Bone marrow (tissue), 2 donors: ENCODE measurements around the gene IL17RC.
"Not testable (repeated sequence)": the region's sequence is repeated elsewhere in the genome, so short reads cannot be mapped to it uniquely, and the experiment has no call there.

ENCODE experiments used
- DNase-seq, 2 donors: peaks; one replicate each; lab custom pipeline; 2025; lab: John Stamatoyannopoulos, UW

Gene IL17RC

DNA sequence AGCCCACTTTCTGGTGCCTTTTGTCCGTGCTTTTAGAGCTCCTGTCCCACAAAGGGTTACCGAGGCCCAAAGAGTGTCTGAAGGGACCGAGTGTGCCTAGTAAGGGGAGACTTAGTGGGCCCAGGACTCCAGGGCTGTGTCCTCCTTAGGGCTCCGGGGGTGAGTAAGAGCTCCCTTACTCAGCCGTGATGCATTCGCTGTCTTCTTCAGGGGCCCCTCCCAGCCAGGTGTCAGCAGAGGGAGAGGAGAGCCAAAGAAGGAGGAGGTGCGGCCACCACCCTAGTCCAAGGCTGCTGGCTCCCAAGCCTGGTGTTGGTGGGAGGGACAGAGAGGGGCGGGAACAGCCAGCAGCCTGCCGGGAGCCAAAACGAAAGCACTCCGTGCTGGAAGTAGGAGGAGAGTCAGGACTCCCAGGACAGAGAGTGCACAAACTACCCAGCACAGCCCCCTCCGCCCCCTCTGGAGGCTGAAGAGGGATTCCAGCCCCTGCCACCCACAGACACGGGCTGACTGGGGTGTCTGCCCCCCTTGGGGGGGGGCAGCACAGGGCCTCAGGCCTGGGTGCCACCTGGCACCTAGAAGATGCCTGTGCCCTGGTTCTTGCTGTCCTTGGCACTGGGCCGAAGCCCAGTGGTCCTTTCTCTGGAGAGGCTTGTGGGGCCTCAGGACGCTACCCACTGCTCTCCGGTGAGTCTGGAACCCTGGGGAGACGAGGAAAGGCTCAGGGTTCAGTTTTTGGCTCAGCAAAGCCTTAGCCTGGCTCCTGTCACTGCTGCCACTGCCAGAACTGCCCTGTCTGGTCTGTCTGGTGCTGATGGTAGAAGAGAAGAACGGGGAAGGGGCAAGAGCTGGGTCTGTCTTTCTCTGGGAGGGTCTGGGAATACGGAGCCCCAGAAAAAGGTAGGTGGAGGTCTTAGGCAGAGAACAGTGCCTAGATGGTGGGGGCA lies at the start of gene IL17RC:
TSS of gene IL17RC (plus strand) at position 365 of the 947 bp plus-strand sequence. CDS start at position 583, 218 bp downstream.
- peak; percentile 27 to 53 for DNase-seq

DNA sequence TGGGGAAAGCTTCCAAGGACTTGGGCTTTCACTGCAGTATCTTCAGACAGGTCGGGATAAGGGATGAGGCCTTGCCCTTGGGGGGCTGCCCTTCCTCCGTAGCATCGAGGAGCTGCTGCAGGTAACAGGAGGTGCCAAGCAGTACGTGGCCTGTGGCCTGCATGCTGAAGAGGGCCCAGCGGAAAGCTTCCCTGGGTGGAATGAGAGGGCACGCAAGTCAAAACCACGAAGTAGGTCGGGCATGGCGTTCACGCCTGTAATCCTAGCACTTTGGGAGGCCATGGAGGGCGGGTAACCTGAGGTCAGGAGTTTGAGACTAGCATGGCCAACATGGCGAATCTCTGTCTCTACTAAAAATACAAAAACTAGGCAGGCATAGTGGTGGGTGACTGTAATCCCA lies 49.8 kb upstream of the IL17RC start:
- no peak for DNase-seq

GRCh38 chr3:9869955-9870354 lies 46.9 kb upstream of the IL17RC start:
- no peak for DNase-seq

- DNase-seq = no peak
These were observed 45.9 kb upstream of the IL17RC start for GRCh38 chr3:9870978-9871377.

GRCh38 chr3:9872067-9872466 lies 44.8 kb upstream of the IL17RC start:
- not testable (repeated sequence) for DNase-seq

DNA sequence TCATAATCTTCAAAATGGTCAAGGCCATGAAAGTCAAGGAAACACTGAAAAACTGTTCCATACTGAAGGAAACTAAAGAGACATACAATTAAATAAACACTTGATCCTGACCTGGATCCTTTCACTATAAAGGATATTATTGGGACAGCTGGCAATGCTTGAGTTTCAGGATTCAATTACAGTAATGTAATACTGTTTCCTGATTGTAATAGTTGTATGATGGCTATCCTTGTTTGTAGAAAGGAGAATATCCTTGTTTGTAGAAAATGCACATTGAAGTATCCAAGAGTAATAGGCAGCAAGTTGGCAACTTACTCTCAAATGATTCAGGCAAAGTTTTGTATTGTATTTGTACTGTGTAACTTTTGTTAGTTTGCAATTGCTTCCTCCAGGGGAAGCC lies 41.5 kb upstream of the IL17RC start:
- no peak for DNase-seq

- DNase-seq = not testable (repeated sequence)
These were observed 40.6 kb upstream of the IL17RC start for GRCh38 chr3:9876255-9876654.

DNA sequence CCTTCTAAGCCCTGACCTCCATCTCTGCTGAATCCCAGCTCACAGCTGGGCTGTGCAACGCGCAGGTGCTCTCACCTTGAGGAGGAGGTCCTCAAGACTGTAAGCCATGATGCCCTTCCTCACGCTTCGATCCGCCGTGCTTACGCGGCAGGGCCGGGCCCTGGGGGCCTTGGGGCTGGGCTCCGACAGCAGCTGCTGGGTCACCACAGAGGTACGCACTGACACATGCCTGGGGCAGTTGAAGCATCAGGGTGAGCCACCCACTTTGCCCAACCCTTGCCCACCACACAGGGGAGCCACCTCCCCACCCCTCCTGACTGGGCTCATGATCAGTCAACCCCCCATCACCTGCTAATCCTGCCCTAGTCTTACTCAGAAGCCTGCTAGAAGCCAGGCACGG lies 39.9 kb upstream of the IL17RC start:
- DNase-seq = no peak

DNA sequence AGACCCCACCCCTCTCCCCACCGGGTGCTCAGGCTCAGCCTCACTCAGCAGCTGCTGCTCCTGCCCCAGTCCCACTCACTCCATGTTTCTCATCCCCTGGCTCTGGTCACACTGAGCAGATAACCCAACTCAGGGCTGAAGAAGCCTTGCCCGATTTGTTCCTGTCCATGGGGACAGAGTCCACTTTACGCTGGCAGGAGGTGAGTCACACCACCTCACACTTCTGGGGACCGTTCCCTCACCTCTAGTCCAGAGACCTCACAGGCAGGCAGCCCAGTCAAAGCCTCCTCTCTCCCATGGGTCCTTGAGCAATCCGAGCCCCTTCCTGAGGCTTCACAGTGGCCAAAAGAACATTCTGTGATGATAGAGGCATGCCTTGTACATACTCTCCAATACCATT lies 38.2 kb upstream of the IL17RC start:
- no peak for DNase-seq

GRCh38 chr3:9879830-9880549 lies 36.9 kb upstream of the IL17RC start, which contains the start of gene CIDEC:
Gene CIDEC (minus strand): TSS chr3:9880253. CDS start chr3:9878486, 1,767 bp downstream.
- no peak for DNase-seq

- no peak for DNase-seq
These were observed 35.5 kb upstream of the IL17RC start for GRCh38 chr3:9881441-9881840.

DNA sequence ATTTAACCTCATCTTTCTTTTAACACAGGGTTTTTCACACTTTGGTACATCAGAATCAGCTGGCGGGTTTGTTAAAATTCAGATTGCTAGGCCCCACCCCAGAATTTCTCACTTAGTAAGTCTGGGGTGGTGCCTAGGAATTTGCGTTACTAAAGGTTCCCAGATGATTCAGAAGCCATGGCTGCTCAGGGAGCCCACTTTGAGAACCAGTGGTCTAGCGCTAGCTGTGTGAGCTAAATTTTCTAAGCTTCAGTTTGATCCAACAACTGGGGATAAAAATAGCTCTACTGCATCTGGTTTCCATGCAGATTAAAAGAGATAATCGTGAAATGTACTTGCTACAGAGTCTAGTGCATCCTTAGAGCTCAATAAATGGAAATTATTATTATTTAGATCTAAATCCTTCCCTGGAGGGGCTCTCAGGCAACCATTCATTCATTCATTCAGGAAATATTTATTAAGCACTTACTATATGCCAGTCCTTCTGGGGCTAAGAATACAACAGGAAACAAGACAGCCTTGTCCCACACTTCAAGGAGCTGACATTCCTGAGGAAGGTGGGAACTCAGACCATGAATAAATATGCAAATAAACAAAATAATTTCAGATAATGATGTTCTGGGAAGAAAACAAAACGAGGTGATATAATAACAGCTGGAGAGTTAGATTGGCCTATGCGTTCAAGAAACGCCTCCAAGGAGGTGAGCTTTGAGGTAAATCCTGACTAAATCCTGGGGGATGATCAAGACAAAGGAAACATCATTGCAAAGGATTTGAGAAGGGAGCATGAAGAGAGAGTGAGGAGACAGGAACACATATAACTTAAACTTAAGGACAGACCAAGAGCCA lies 33.0 kb upstream of the IL17RC start:
- DNase-seq = no peak

DNA sequence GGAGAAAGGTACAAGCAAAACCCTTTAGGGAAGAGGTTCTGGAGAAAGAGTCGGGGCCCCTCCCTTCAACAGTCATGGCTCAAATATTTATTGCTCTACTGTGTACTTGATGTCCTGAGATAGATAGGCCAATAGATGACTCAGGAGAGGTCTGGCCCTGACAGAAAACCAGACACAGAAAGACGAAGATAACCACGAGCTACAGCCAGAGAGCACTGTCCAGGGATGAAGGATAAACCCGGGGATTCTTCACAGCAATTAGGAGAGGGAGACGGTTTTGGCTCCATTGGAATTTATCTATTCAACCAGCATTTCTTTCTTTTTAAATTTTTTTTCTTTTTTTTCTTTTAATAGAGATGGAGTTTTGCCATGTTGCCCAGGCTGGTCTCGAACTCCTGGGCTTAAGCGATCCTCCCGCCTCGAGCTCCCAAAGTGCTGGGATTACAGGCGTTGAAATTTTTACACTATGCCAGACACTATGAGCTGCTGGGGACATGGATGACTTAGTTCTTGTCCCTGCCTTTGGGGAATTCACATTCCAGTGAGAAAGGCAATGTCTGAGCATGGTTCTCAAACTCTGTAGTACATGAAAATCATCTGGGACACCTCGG lies 32.2 kb upstream of the IL17RC start:
- DNase-seq = no peak

DNA sequence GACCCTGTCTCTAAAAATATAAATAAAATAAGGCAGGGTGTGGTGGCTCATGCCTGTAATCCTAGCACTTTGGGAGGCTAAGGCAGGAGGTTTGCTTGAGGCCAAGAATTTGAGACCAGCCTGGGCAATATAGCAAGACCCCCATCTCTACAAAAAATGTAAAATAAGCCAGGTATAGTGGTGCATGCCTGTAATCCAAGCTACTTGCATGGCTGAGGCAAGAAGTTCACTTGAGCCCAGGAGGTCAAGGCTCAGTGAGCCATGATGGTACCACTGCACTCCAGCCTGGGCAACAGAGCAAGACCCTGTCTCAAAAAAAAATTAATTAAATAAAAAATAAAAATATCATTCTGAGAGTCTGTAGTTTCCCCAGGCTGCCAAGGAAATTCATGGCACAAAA lies 30.6 kb upstream of the IL17RC start:
- DNase-seq = no peak

DNA sequence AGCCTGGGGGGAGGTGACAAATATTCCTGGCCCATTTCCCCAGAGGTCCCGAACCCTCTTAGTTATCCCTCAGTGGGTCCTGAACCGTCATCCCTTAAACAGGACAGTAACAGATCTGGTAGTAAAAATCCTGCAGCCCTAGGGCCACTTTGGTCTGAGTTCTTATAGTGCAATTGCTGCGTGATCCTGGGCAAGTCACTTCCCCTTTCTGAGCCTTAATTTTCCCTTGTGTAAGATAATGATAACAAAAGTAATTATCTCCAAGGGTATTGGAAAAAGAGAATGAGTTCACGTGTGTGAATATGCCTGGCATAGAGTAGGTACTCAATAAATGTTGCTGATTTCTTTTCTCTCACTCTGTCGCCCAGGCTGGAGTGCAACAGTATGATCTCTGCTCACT lies 29.4 kb upstream of the IL17RC start:
- DNase-seq = no peak

DNA sequence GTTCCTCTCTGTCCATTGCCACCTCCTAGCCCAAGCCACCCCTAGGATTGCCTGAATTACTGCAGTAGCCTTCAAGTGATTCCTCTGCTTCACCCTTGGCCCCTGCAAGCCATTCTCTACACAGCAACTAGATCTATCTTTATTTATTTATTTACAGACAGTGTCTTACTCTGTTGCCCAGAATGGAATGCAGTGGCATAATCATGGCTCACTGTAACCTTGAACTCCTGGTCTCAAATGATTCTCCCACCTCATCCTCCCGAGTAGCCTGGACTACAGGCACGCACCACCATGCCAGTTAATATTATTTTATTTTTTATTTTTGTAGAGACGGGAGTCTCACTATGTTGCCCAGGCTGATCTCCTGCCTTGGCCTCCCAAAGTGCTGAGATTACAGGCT lies 28.4 kb upstream of the IL17RC start:
- DNase-seq = no peak

DNA sequence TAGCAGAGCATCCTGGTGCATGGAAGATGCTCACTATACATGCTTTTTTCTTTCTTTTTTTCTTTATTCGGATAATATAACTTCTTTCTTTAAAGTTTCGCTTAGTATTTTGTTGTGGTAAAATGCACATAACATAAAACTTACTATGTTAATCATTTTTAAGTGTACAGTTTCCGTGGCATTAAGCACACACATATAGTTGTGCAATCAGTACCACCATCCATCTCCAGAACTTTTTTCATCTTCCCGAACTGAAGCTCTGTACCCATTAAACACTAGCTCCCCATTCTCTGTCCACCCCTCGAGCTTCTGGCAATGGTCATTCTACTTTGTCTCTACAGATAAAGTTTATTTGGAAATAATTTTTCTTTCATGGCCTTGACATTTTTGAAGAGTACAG lies 27.5 kb upstream of the IL17RC start:
- no peak for DNase-seq

DNA sequence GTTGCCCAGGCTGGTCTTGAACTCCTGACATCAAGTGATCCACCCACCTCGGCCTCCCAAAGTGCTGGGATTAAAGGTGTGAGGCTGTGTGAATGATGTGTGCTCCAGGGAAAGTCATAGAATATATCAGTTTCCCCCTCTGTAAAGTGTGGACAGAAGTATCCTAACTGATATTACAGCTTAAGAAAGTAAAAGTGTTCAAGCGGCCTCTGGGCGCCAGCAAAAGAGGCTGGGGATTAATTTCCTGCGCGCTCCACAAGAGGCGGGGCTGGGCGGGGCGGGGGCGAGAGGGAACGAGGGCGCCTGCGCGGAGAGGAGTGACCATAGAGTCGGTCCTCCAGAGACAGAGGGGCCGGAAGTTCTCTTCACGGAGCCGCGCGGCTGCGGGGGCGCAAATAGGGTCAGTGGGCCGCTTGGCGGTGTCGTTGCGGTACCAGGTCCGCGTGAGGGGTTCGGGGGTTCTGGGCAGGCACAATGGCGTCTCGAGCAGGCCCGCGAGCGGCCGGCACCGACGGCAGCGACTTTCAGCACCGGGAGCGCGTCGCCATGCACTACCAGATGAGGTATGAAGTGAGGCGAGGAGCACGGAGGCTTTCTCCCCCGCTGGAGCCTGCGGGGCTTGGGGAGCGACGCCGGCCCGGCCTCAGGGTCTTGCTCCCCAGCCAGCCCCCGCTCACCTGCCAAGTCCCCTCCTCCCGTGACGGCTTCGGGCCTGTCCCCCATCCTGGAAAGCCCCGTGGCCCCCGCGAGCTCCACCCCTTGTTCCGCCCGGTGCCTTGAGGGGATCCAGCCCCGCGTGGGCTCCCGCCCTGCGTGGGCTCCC lies 26.4 kb upstream of the IL17RC start, which contains the start of gene JAGN1:
TSS of gene JAGN1 (plus strand) at position 362 of the 823 bp plus-strand sequence. CDS start at position 475, 113 bp downstream.
- DNase-seq = peak; percentile 82 to 94

GRCh38 chr3:9891072-9891622 lies 25.8 kb upstream of the IL17RC start:
- DNase-seq = no peak

DNA sequence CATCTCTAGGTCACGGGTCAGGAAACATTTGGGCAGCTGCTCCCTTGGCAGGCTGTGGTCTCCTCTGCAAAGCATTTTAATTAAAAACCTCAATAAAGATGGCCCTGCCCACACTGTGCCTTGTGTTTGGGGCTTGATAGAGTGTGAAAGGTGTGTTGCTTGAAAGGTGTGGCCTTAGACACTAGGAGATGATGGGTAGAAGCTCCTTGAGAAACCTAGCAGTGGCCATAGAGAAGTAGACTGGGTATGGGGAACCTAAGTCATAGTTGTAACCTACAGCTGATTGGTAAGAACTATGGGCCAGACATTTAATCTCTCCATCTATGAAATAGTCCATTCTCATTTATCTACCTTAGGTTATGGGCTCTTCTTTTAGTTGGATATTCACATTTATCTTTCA lies 23.2 kb upstream of the IL17RC start:
- no peak for DNase-seq
